GM12878 (cell line): ENCODE results near the gene WBP1L.

Experiments used
- CREM ChIP-seq: IDR thresholded peaks from 2 replicates; pipeline ENCODE4 v1.6.1; 2014; ENCODE audit warnings: antibody characterized with exemption, low read depth
- CTCF ChIP-seq, 3 experiments: IDR thresholded peaks in 2 of 3; conservative IDR thresholded peaks in 1 of 3; 2 replicates each; pipeline ENCODE4 v1.5.1; 2011; ENCODE audit warnings: low read depth in 3 of 3, low read length in 3 of 3, mild to moderate bottlenecking in 3 of 3, control low read depth in 2 of 3, moderate library complexity in 2 of 3, inconsistent platforms in 1 of 3, mixed read lengths in 1 of 3; ENCODE audit not compliant: control insufficient read depth in 2 of 3, insufficient read depth in 1 of 3; ENCODE audit errors: extremely low read depth in 1 of 3
- EP300 ChIP-seq, 2 experiments: fragments of 150-350 bp in 1 of 2; IDR thresholded peaks; 2 replicates each; pipeline ENCODE4 v1.6.1; 2011 to 2012; ENCODE audit warnings: low read depth in 2 of 2, low read length in 2 of 2, borderline replicate concordance in 1 of 2, improper control_type of control experiment in 1 of 2, inconsistent platforms in 1 of 2; ENCODE audit not compliant: control insufficient read depth in 1 of 2
- IRF5 ChIP-seq: fragments of 450-650 bp; IDR thresholded peaks from 2 replicates; pipeline ENCODE4 v1.6.1; 2017; ENCODE audit warnings: borderline replicate concordance
- KDM1A ChIP-seq: fragments of 200-600 bp; sonication (generic); IDR thresholded peaks from 2 replicates; pipeline ENCODE4 v1.6.1; 2016; ENCODE audit warnings: borderline replicate concordance
- NFYB ChIP-seq: IDR thresholded peaks from 2 replicates; pipeline ENCODE4 v1.6.1; 2011; ENCODE audit warnings: low read depth, mild to moderate bottlenecking, low read length, improper control_type of control experiment, moderate library complexity; ENCODE audit not compliant: insufficient read depth
- RELA ChIP-seq: fragments of 450-650 bp; IDR thresholded peaks from 2 replicates; pipeline ENCODE4 v1.8.0; 2014; ENCODE audit warnings: borderline replicate concordance; ENCODE audit not compliant: partially characterized antibody
- USF2 ChIP-seq: IDR thresholded peaks from 2 replicates; pipeline ENCODE4 v1.6.1; 2011; ENCODE audit warnings: low read depth, low read length, improper control_type of control experiment, borderline replicate concordance
- ZZZ3 ChIP-seq: IDR thresholded peaks from 2 replicates; pipeline ENCODE4 v1.6.1; 2011; ENCODE audit warnings: low read depth; ENCODE audit not compliant: control insufficient read depth, insufficient read length

- no peak for TF ChIP-seq EP300 (IDR thresholded peaks at IDR 0.05; ENCODE audit: borderline replicate concordance in 1 of 2, control insufficient read depth in 1 of 2, low read depth in 2 of 2, low read length in 2 of 2)
- no peak for TF ChIP-seq ZZZ3
- TF ChIP-seq CREM, result no peak
- no peak for TF ChIP-seq IRF5
- TF ChIP-seq KDM1A, result no peak
- no peak for TF ChIP-seq USF2
- TF ChIP-seq NFYB, result no peak
- TF ChIP-seq CTCF (IDR thresholded peaks at IDR 0.05 in 2 of 3, conservative IDR thresholded peaks at IDR 0.05 in 1 of 3; ENCODE audit: control insufficient read depth in 2 of 3, extremely low read depth in 1 of 3, insufficient read depth in 1 of 3, low read depth in 3 of 3, low read length in 3 of 3), result no peak
- no peak for TF ChIP-seq RELA
Observed at GRCh38 chr10:102738692-102739121, 5.0 kb upstream of the WBP1L start.
